CD8-positive, alpha-beta memory T cell (primary cell): ENCODE data around the gene KLB. TPM values are rescaled to one million over a fixed set of nuclear protein-coding genes. Genes with fewer than 3 reads are reported as not detected.

ENCODE experiments used
- CTCF ChIA-PET: fragments of 350-600 bp; sonication (Branson Sonifier 250); formaldehyde crosslinking; loops from one replicate; lab custom pipeline; 2021; ENCODE audit warnings: antibody characterized with exemption; lab: Charles Lee
- POLR2A ChIA-PET: fragments of 350-600 bp; sonication (Branson Sonifier 250); formaldehyde crosslinking; loops from one replicate; lab custom pipeline; 2021; ENCODE audit warnings: antibody characterized with exemption; lab: Charles Lee
- DNase-seq, 5 donors: peaks; one replicate each; pipeline versions ENCODE4 v3.0.0 to v3.0.0-alpha.2; 2020 to 2022; ENCODE audit warnings: mixed read lengths in 1 of 5
- H3K27ac ChIP-seq: one replicate; pipeline ENCODE4 v1.7.0; 2013; ENCODE audit warnings: low read depth, mild to moderate bottlenecking, low read length, moderate library complexity
- H3K27me3 ChIP-seq: 2 replicates; pipeline ENCODE4 v1.7.0; 2013; ENCODE audit warnings: low read length, mild to moderate bottlenecking; ENCODE audit not compliant: insufficient read depth, poor library complexity, severe bottlenecking
- H3K36me3 ChIP-seq: 2 replicates; pipeline ENCODE4 v1.7.0; 2013; ENCODE audit warnings: mild to moderate bottlenecking, low read length, moderate library complexity; ENCODE audit not compliant: insufficient read depth
- H3K4me1 ChIP-seq: 2 replicates; pipeline ENCODE4 v1.7.0; 2013; ENCODE audit warnings: mild to moderate bottlenecking, low read length, moderate library complexity; ENCODE audit not compliant: insufficient read depth
- H3K4me3 ChIP-seq: 2 replicates; pipeline ENCODE4 v1.7.0; 2013; ENCODE audit warnings: mild to moderate bottlenecking, low read length
- H3K9me3 ChIP-seq: 2 replicates; pipeline ENCODE4 v1.7.0; 2013; ENCODE audit warnings: mild to moderate bottlenecking, low read length
- H3K27ac Mint-ChIP-seq, 8 donors: one replicate each; pipeline ENCODE4 v1.8.0; 2020 to 2021; ENCODE audit warnings: mixed read lengths in 8 of 8, mild to moderate bottlenecking in 6 of 8, inconsistent platforms in 3 of 8, moderate library complexity in 3 of 8
- H3K27me3 Mint-ChIP-seq, 2 donors: one replicate each; pipeline ENCODE4 v1.8.0; 2020 to 2021; ENCODE audit warnings: mixed read lengths in 2 of 2, mild to moderate bottlenecking in 1 of 2, moderate library complexity in 1 of 2
- H3K36me3 Mint-ChIP-seq, 3 donors: one replicate each; pipeline ENCODE4 v1.8.0; 2020 to 2021; ENCODE audit warnings: mixed read lengths in 3 of 3, inconsistent platforms in 1 of 3, mild to moderate bottlenecking in 1 of 3
- H3K4me1 Mint-ChIP-seq, 3 donors: one replicate each; pipeline ENCODE4 v1.8.0; 2020 to 2021; ENCODE audit warnings: mixed read lengths in 3 of 3, inconsistent platforms in 1 of 3, mild to moderate bottlenecking in 1 of 3
- H3K4me3 Mint-ChIP-seq, 7 donors: one replicate each; pipeline ENCODE4 v1.8.0; 2020 to 2021; ENCODE audit warnings: mixed read lengths in 7 of 7, mild to moderate bottlenecking in 6 of 7, moderate library complexity in 4 of 7, inconsistent platforms in 2 of 7
- H3K9me3 Mint-ChIP-seq, 5 donors: one replicate each; pipeline ENCODE4 v1.8.0; 2020 to 2022; ENCODE audit warnings: mixed read lengths in 5 of 5, mild to moderate bottlenecking in 3 of 5, moderate library complexity in 2 of 5, inconsistent platforms in 1 of 5
- polyA plus RNA-seq: library from polyadenylated mRNA; unstranded; fragments of 300-500 nt; fragmentation: Illumina TruSeq; gene quantifications from one replicate; pipeline ENCODE4 v1.2.3, GENCODE V29; 2021
- total RNA-seq, 2 experiments: library from RNA; stranded (reverse); gene quantifications; one replicate each; pipeline ENCODE4 v1.2.3, GENCODE V29; 2021

Gene KLB
- total and polyA plus RNA-seq, 3 experiments from 2014 or later: not detected

GRCh38 chr4:39469429-39470077 is 62.8 kb downstream of the KLB start:
- H3K27me3 ChIP-seq: no peaks in the 10 kb centered on the region
- no peaks in the 10 kb centered on the region for H3K9me3 Mint-ChIP-seq
- no peaks in the 10 kb centered on the region for H3K27me3 Mint-ChIP-seq
- no peak overlapping the region for H3K4me3 ChIP-seq
- no peaks in the 10 kb centered on the region for H3K9me3 ChIP-seq
- H3K4me1 Mint-ChIP-seq: peaks cover 0 to 4% (median 1%) of the 10 kb centered on the region in 3 donors
- peak overlapping the region in 6 of 8 donors; percentile 10 to 42 (median 16) for H3K27ac Mint-ChIP-seq
- ChIA-PET POLR2A (interaction anchor here (0.5 to 1.5 kb wide), 5 partner anchors 10 to 264 kb away, joined by 3 to 9 read pairs (median 8); partner anchors contain the start of genes LIAS and RPL9), CTCF (interaction anchor here (0.5 to 1.9 kb wide), 21 partner anchors 9 to 591 kb away, joined by 3 to 14 read pairs (median 3); partner anchors contain the start of genes LIAS, RPL9, SMIM14 and UBE2K)
- peaks cover 7% of the 10 kb centered on the region for H3K36me3 ChIP-seq
- peaks cover 4% of the 10 kb centered on the region for H3K4me1 ChIP-seq
- H3K27ac ChIP-seq: no peak overlapping the region
- peak in 3 of 5 donors; percentile 11 to 46 (median 44) for DNase-seq
- H3K4me3 Mint-ChIP-seq: no peak overlapping the region
- H3K36me3 Mint-ChIP-seq: peaks cover 0 to 43% (median 12%) of the 10 kb centered on the region in 3 donors

GRCh38 chr4:39470402-39470801 is 63.7 kb downstream of the KLB start:
- Mint-ChIP-seq H3K9me3 (no peaks in the 10 kb centered on the region), H3K27ac (no peak overlapping the region), H3K36me3 (peaks cover 0 to 37% (median 6%) of the 10 kb centered on the region in 3 donors), H3K4me3 (no peak overlapping the region), H3K27me3 (no peaks in the 10 kb centered on the region), H3K4me1 (peaks cover 0 to 4% (median 1%) of the 10 kb centered on the region in 3 donors)
- Histone ChIP-seq H3K36me3 (peaks cover 7% of the 10 kb centered on the region), H3K4me3 (no peak overlapping the region), H3K27ac (no peak overlapping the region), H3K9me3 (no peaks in the 10 kb centered on the region), H3K4me1 (peaks cover 4% of the 10 kb centered on the region), H3K27me3 (no peaks in the 10 kb centered on the region)
- ChIA-PET POLR2A (no interaction called here), CTCF (interaction anchor here (0.9 to 1.5 kb wide), 2 partner anchors 57 to 238 kb away, joined by 3 read pairs; partner anchors contain the start of gene UGDH)
- no peak for DNase-seq

GRCh38 chr4:39472396-39472795 is 65.7 kb downstream of the KLB start:
- H3K36me3 Mint-ChIP-seq: peaks cover 0 to 41% (median 7%) of the 10 kb centered on the region in 3 donors
- CTCF ChIA-PET: interaction anchor here (2.4 kb wide), 1 partner anchor 503 kb away, joined by 6 read pairs; no protein-coding TSS in a partner anchor
- H3K4me3 Mint-ChIP-seq: no peak overlapping the region
- DNase-seq: no peak
- peaks cover 0 to 4% (median 1%) of the 10 kb centered on the region in 3 donors for H3K4me1 Mint-ChIP-seq
- H3K9me3 ChIP-seq: no peaks in the 10 kb centered on the region
- peaks cover 7% of the 10 kb centered on the region for H3K36me3 ChIP-seq
- no peaks in the 10 kb centered on the region for H3K9me3 Mint-ChIP-seq
- no peak overlapping the region for H3K27ac ChIP-seq
- H3K27me3 ChIP-seq: no peaks in the 10 kb centered on the region
- no peaks in the 10 kb centered on the region for H3K27me3 Mint-ChIP-seq
- H3K4me1 ChIP-seq: peaks cover 4% of the 10 kb centered on the region
- POLR2A ChIA-PET: interaction anchor here (0.6 kb wide), 1 partner anchor 507 kb away, joined by 3 read pairs; no protein-coding TSS in a partner anchor
- H3K27ac Mint-ChIP-seq: no peak overlapping the region
- H3K4me3 ChIP-seq: no peak overlapping the region

- H3K4me1 Mint-ChIP-seq: no peaks in the 10 kb centered on the region
- no peak overlapping the region for H3K27ac ChIP-seq
- peaks cover 0 to 29% (median 3%) of the 10 kb centered on the region in 3 donors for H3K36me3 Mint-ChIP-seq
- no peak overlapping the region for H3K4me3 ChIP-seq
- H3K36me3 ChIP-seq: peaks cover 4% of the 10 kb centered on the region
- ChIA-PET CTCF (no interaction called here), POLR2A (no interaction called here)
- no peaks in the 10 kb centered on the region for H3K27me3 Mint-ChIP-seq
- H3K9me3 ChIP-seq: no peaks in the 10 kb centered on the region
- no peaks in the 10 kb centered on the region for H3K9me3 Mint-ChIP-seq
- no peak for DNase-seq
- H3K4me3 Mint-ChIP-seq: no peak overlapping the region
- H3K27me3 ChIP-seq: no peaks in the 10 kb centered on the region
- no peaks in the 10 kb centered on the region for H3K4me1 ChIP-seq
- peak overlapping the region in 1 of 8 donors; percentile 14 for H3K27ac Mint-ChIP-seq
These were observed 69.6 kb downstream of the KLB start for GRCh38 chr4:39476187-39476895.

GRCh38 chr4:39480251-39480650 is 73.5 kb downstream of the KLB start:
- ChIA-PET POLR2A (interaction anchor here (0.6 kb wide), 1 partner anchor 1626 kb away, joined by 3 read pairs; no protein-coding TSS in a partner anchor), CTCF (no interaction called here)
- Histone ChIP-seq H3K36me3 (no peaks in the 10 kb centered on the region), H3K9me3 (no peaks in the 10 kb centered on the region), H3K27me3 (no peaks in the 10 kb centered on the region), H3K4me1 (no peaks in the 10 kb centered on the region), H3K4me3 (no peak overlapping the region), H3K27ac (no peak overlapping the region)
- H3K4me3 Mint-ChIP-seq: no peak overlapping the region
- DNase-seq: no peak
- no peaks in the 10 kb centered on the region for H3K27me3 Mint-ChIP-seq
- H3K36me3 Mint-ChIP-seq: peaks cover 2 to 14% (median 6%) of the 10 kb centered on the region in 3 donors
- H3K4me1 Mint-ChIP-seq: no peaks in the 10 kb centered on the region
- no peak overlapping the region for H3K27ac Mint-ChIP-seq
- H3K9me3 Mint-ChIP-seq: peaks cover 0 to 2% (median 0%) of the 10 kb centered on the region in 5 donors

GRCh38 chr4:39480902-39481695 is 74.4 kb downstream of the KLB start:
- Mint-ChIP-seq H3K4me1 (no peaks in the 10 kb centered on the region), H3K27ac (no peak overlapping the region), H3K4me3 (no peak overlapping the region), H3K36me3 (peaks cover 0 to 11% (median 6%) of the 10 kb centered on the region in 3 donors), H3K9me3 (peaks cover 0 to 2% (median 0%) of the 10 kb centered on the region in 5 donors), H3K27me3 (no peaks in the 10 kb centered on the region)
- Histone ChIP-seq H3K4me3 (no peak overlapping the region), H3K36me3 (no peaks in the 10 kb centered on the region), H3K27ac (no peak overlapping the region), H3K27me3 (no peaks in the 10 kb centered on the region), H3K9me3 (no peaks in the 10 kb centered on the region), H3K4me1 (no peaks in the 10 kb centered on the region)
- DNase-seq: no peak
- ChIA-PET POLR2A (no interaction called here), CTCF (no interaction called here)

- Mint-ChIP-seq H3K27ac (no peak overlapping the region), H3K36me3 (peaks cover 0 to 6% (median 0%) of the 10 kb centered on the region in 3 donors), H3K9me3 (peaks cover 0 to 2% (median 0%) of the 10 kb centered on the region in 5 donors), H3K27me3 (no peaks in the 10 kb centered on the region), H3K4me3 (no peak overlapping the region), H3K4me1 (no peaks in the 10 kb centered on the region)
- Histone ChIP-seq H3K4me1 (no peaks in the 10 kb centered on the region), H3K27ac (no peak overlapping the region), H3K9me3 (no peaks in the 10 kb centered on the region), H3K27me3 (no peaks in the 10 kb centered on the region), H3K36me3 (no peaks in the 10 kb centered on the region), H3K4me3 (no peak overlapping the region)
- POLR2A ChIA-PET: no interaction called here
- CTCF ChIA-PET: no interaction called here
- DNase-seq: no peak
These were observed 78.0 kb downstream of the KLB start for GRCh38 chr4:39484582-39485272.
